ENCODE measurements around the gene HOATZ.

DNA sequence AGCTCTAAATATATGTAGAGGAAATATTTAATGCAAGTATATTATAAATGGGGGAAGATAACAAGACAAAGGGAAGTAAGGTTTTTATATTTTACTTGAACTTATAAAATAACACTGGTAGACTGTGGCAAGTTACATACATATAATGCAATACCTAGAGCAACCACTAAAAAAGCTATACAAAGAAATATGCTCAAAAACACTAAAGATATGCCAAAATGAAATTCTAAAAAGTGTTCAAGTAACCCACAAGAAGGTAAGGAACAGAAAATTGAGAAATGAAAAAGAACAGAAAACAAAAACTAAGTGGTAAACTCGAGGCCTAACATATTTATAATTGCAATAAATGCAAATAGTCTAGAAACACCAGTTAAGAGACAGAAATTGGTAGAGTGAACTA lies 34.9 kb upstream of the HOATZ start:
- TF ChIP-seq EZH2 (IDR thresholded peaks at IDR 0.05; ENCODE audit: insufficient read depth, poor library complexity, severe bottlenecking), result no peak
- no peak for TF ChIP-seq EZH2phosphoT487 (IDR thresholded peaks at IDR 0.05; ENCODE audit: insufficient read depth, low read depth)
